HG03439 (cell line): ENCODE data around the gene CTIF.
"Not testable (repeated sequence)": the region's sequence is repeated elsewhere in the genome, so short reads cannot be mapped to it uniquely, and the experiment has no call there.

Experiments
- ATAC-seq: cut with Tn5 transposase; IDR thresholded peaks from one replicate; pipeline ENCODE4 v1.9.1; 2021; ENCODE audit warnings: mild to moderate bottlenecking, moderate library complexity; ENCODE audit not compliant: unreplicated experiment

The CTIF gene

GRCh38 chr18:48855422-48856377 lies 316.9 kb downstream of the CTIF start:
- ATAC-seq, result no peak

GRCh38 chr18:48857023-48857694 lies 318.3 kb downstream of the CTIF start:
- ATAC-seq, result no peak

GRCh38 chr18:48858676-48859075 lies 319.8 kb downstream of the CTIF start:
- ATAC-seq, result no peak

GRCh38 chr18:48859311-48860268 lies 320.8 kb downstream of the CTIF start:
- no peak for ATAC-seq

- ATAC-seq, result no peak
Measured at GRCh38 chr18:48860269-48861180, 321.7 kb downstream of the CTIF start.

- no peak for ATAC-seq
Measured at GRCh38 chr18:48861181-48861708, 322.4 kb downstream of the CTIF start.

- no peak for ATAC-seq
Measured at GRCh38 chr18:48862132-48862531, 323.3 kb downstream of the CTIF start.

GRCh38 chr18:48862678-48863270 lies 323.9 kb downstream of the CTIF start:
- no peak for ATAC-seq

GRCh38 chr18:48863432-48864065 lies 324.7 kb downstream of the CTIF start:
- ATAC-seq, result no peak

- no peak for ATAC-seq
Measured at GRCh38 chr18:48864876-48865275, 326.0 kb downstream of the CTIF start.

GRCh38 chr18:48866028-48866733 lies 327.4 kb downstream of the CTIF start:
- ATAC-seq, result no peak

- no peak for ATAC-seq
Measured at GRCh38 chr18:48866856-48867255, 328.0 kb downstream of the CTIF start.

- no peak for ATAC-seq
Measured at GRCh38 chr18:48867978-48868377, 329.1 kb downstream of the CTIF start.

- ATAC-seq, result peak; percentile 84
Measured at GRCh38 chr18:48868468-48869466, 329.9 kb downstream of the CTIF start.

- ATAC-seq, result no peak
Measured at GRCh38 chr18:48869591-48869990, 330.8 kb downstream of the CTIF start.

GRCh38 chr18:48870926-48871325 lies 332.1 kb downstream of the CTIF start:
- not testable (repeated sequence) for ATAC-seq
